Liver (tissue), 9 donors: ENCODE results near the gene TBC1D16. TPM values are rescaled to one million over a fixed set of nuclear protein-coding genes. Genes with fewer than 3 reads are reported as not detected.

ENCODE experiments used
- DNase-seq: peaks from one replicate; pipeline ENCODE4 v3.0.0-alpha.2; 2017; ENCODE audit warnings: low spot score
- H3K27ac ChIP-seq, 2 donors: one replicate each; pipeline ENCODE4 v1.7.0; 2013; ENCODE audit warnings: inconsistent platforms in 2 of 2, low read length in 2 of 2, control low read depth in 1 of 2, low read depth in 1 of 2, mild to moderate bottlenecking in 1 of 2
- H3K27me3 ChIP-seq, 4 donors: one replicate each; pipeline versions ENCODE4 v1.6.1 to v1.7.0; 2013; ENCODE audit warnings: low read length in 3 of 4, inconsistent platforms in 1 of 4, mild to moderate bottlenecking in 1 of 4, moderate library complexity in 1 of 4; ENCODE audit not compliant: control insufficient read depth in 4 of 4, insufficient read depth in 4 of 4
- H3K36me3 ChIP-seq, 4 donors: one replicate each; pipeline versions ENCODE4 v1.6.1 to v1.7.0; 2013; ENCODE audit warnings: low read length in 3 of 4, mild to moderate bottlenecking in 3 of 4, low read depth in 1 of 4, moderate library complexity in 1 of 4; ENCODE audit not compliant: control insufficient read depth in 4 of 4, insufficient read depth in 3 of 4
- H3K4me1 ChIP-seq, 4 donors: one replicate each; pipeline versions ENCODE4 v1.6.1 to v1.7.0; 2013; ENCODE audit warnings: low read length in 3 of 4, mild to moderate bottlenecking in 3 of 4, moderate library complexity in 1 of 4; ENCODE audit not compliant: control insufficient read depth in 4 of 4, insufficient read depth in 4 of 4
- H3K4me3 ChIP-seq, 3 donors: one replicate each; pipeline versions ENCODE4 v1.6.1 to v1.7.0; 2013; ENCODE audit warnings: low read length in 3 of 3, control low read depth in 1 of 3, low read depth in 1 of 3, mild to moderate bottlenecking in 1 of 3
- H3K9ac ChIP-seq, 2 donors: one replicate each; pipeline ENCODE4 v1.7.0; 2013; ENCODE audit warnings: low read length in 2 of 2, mild to moderate bottlenecking in 2 of 2, moderate library complexity in 2 of 2, control low read depth in 1 of 2, low read depth in 1 of 2
- H3K9me3 ChIP-seq, 4 donors: one replicate each; pipeline versions ENCODE4 v1.6.1 to v1.7.0; 2013; ENCODE audit warnings: low read length in 3 of 4; ENCODE audit not compliant: control insufficient read depth in 4 of 4
- ATF3 ChIP-seq: IDR thresholded peaks from 2 replicates; pipeline ENCODE4 v1.6.1; 2016; ENCODE audit warnings: antibody characterized with exemption
- EGR1 ChIP-seq, 2 donors: IDR thresholded peaks; 2 replicates each; pipeline ENCODE4 v1.6.1; 2016 to 2018; ENCODE audit warnings: antibody characterized with exemption in 2 of 2, low read depth in 2 of 2
- FOXA1 ChIP-seq: IDR thresholded peaks from 2 replicates; pipeline ENCODE4 v1.6.1; 2016; ENCODE audit warnings: antibody characterized with exemption
- FOXA2 ChIP-seq: IDR thresholded peaks from 2 replicates; pipeline ENCODE4 v1.6.1; 2016; ENCODE audit warnings: antibody characterized with exemption
- GABPA ChIP-seq, 2 donors: IDR thresholded peaks in 1 of 2; conservative IDR thresholded peaks in 1 of 2; 2 replicates each; pipeline ENCODE4 v1.6.1; 2016; ENCODE audit warnings: antibody characterized with exemption in 2 of 2, mild to moderate bottlenecking in 1 of 2, moderate library complexity in 1 of 2
- HNF4A ChIP-seq, 2 donors: conservative IDR thresholded peaks; 2 replicates each; pipeline ENCODE4 v1.6.1; 2016; ENCODE audit warnings: antibody characterized with exemption in 2 of 2, mild to moderate bottlenecking in 2 of 2
- HNF4G ChIP-seq: IDR thresholded peaks from 2 replicates; pipeline ENCODE4 v1.6.1; 2016; ENCODE audit warnings: antibody characterized with exemption
- JUND ChIP-seq, 2 donors: IDR thresholded peaks; 2 replicates each; pipeline ENCODE4 v1.6.1; 2016; ENCODE audit warnings: antibody characterized with exemption in 2 of 2
- MAX ChIP-seq: IDR thresholded peaks from 2 replicates; pipeline ENCODE4 v1.6.1; 2016; ENCODE audit warnings: antibody characterized with exemption
- NR2F2 ChIP-seq: IDR thresholded peaks from 2 replicates; pipeline ENCODE4 v1.6.1; 2016; ENCODE audit warnings: antibody characterized with exemption
- RAD21 ChIP-seq, 2 donors: IDR thresholded peaks; 2 replicates each; pipeline ENCODE4 v1.6.1; 2016; ENCODE audit warnings: antibody characterized with exemption in 2 of 2, mild to moderate bottlenecking in 2 of 2
- REST ChIP-seq: IDR thresholded peaks from 2 replicates; pipeline ENCODE4 v1.6.1; 2016; ENCODE audit warnings: antibody characterized with exemption, mild to moderate bottlenecking
- RXRA ChIP-seq, 2 donors: IDR thresholded peaks; 2 replicates each; pipeline ENCODE4 v1.6.1; 2017 to 2018; ENCODE audit warnings: antibody characterized with exemption in 2 of 2, mild to moderate bottlenecking in 1 of 2
- SP1 ChIP-seq: IDR thresholded peaks from 2 replicates; pipeline ENCODE4 v1.6.1; 2018; ENCODE audit warnings: antibody characterized with exemption, mild to moderate bottlenecking
- TAF1 ChIP-seq: conservative IDR thresholded peaks from 2 replicates; pipeline ENCODE4 v1.6.1; 2016; ENCODE audit warnings: antibody characterized with exemption, mild to moderate bottlenecking
- YY1 ChIP-seq: IDR thresholded peaks from 2 replicates; pipeline ENCODE4 v1.6.1; 2016; ENCODE audit warnings: antibody characterized with exemption, mild to moderate bottlenecking
- ZBTB33 ChIP-seq: IDR thresholded peaks from 2 replicates; pipeline ENCODE4 v1.6.1; 2016; ENCODE audit warnings: antibody characterized with exemption
- WGBS: extraction: QIAGEN DNeasy Blood & Tissue Kit; methylation state at CpG from one replicate; pipeline ENCODE4 v1.1.7; 2013; 5-methylcytosine and 5-hydroxymethylcytosine counted together
- polyA plus RNA-seq, 2 donors: library from polyadenylated mRNA; stranded (reverse) in 1 of 2; unstranded in 1 of 2; fragments of 200-250 nt in 1 of 2; fragments of >200 nt in 1 of 2; fragmentation: Nextera tagmentation in 1 of 2; extraction: Ambion mirVana in 1 of 2; gene quantifications; one replicate each; pipeline versions ENCODE4 v1.2.1 to v1.2.3, GENCODE V29; 2013 to 2015
- total RNA-seq, 2 donors: library from RNA; depleted of rRNA; stranded (reverse); fragments of >200 nt; gene quantifications; one replicate each; pipeline ENCODE4 v1.2.3, GENCODE V29; 2014
- donor health status: healthy.
- donor health status: healthy.
- donor health status: healthy.
- donor health status: healthy.
- donor health status: healthy.

The TBC1D16 gene
- total and polyA plus RNA-seq, 4 donors, result 3.4 to 29.5 (median 4.7) TPM

GRCh38 chr17:80003969-80004368 is 31.7 kb downstream of the TBC1D16 start:
- no peak for DNase-seq
- H3K27me3 ChIP-seq, result no peaks in the 10 kb centered on the region
- TF ChIP-seq ZBTB33 (no peak), HNF4G (no peak)
- H3K36me3 ChIP-seq, result no peaks in the 10 kb centered on the region
- no peak overlapping the region for H3K4me3 ChIP-seq
- peaks cover 3 to 21% (median 13%) of the 10 kb centered on the region in 4 donors for H3K4me1 ChIP-seq
- H3K9me3 ChIP-seq, result no peaks in the 10 kb centered on the region
- WGBS, result 96% methylated on average over 15 of the region's 15 CpGs
- H3K27ac ChIP-seq, result no peak overlapping the region
- no peak overlapping the region for H3K9ac ChIP-seq

GRCh38 chr17:80002690-80003490 is 32.8 kb downstream of the TBC1D16 start:
- no peak overlapping the region for H3K9ac ChIP-seq
- WGBS, result 93% methylated on average over 30 of the region's 30 CpGs
- H3K9me3 ChIP-seq, result no peaks in the 10 kb centered on the region
- H3K27ac ChIP-seq, result no peak overlapping the region
- no peak for DNase-seq
- no peaks in the 10 kb centered on the region for H3K36me3 ChIP-seq
- H3K27me3 ChIP-seq, result no peaks in the 10 kb centered on the region
- no peak for TF ChIP-seq YY1
- TF ChIP-seq FOXA1, result no peak
- TF ChIP-seq RAD21 (IDR thresholded peaks at IDR 0.05), result no peak
- TF ChIP-seq HNF4G, result no peak
- TF ChIP-seq REST, result no peak
- TF ChIP-seq ZBTB33, result no peak
- no peak for TF ChIP-seq JUND (IDR thresholded peaks at IDR 0.05)
- no peak for TF ChIP-seq MAX
- TF ChIP-seq HNF4A (conservative IDR thresholded peaks at IDR 0.05), result no peak
- TF ChIP-seq TAF1, result no peak
- no peak for TF ChIP-seq ATF3
- no peak for TF ChIP-seq FOXA2
- TF ChIP-seq GABPA (IDR thresholded peaks at IDR 0.05 in 1 of 2, conservative IDR thresholded peaks at IDR 0.05 in 1 of 2), result no peak
- no peak for TF ChIP-seq EGR1 (IDR thresholded peaks at IDR 0.05; ENCODE audit: low read depth in 2 of 2)
- no peak for TF ChIP-seq RXRA (IDR thresholded peaks at IDR 0.05)
- TF ChIP-seq NR2F2, result no peak
- no peak for TF ChIP-seq SP1
- H3K4me1 ChIP-seq, result peaks cover 0 to 12% (median 6%) of the 10 kb centered on the region in 4 donors
- H3K4me3 ChIP-seq, result no peak overlapping the region
